ENCODE results near the gene GPBP1L1. TPM values are rescaled to one million over a fixed set of nuclear protein-coding genes. Genes with fewer than 3 reads are reported as not detected.

GPBP1L1 gene
- total and polyA plus RNA-seq, 2 of the 13 experiments (the other 11 are each of a cell fraction or from before 2014, with no cell fraction given), result 45.9 to 86.1 TPM

GRCh38 chr1:45686288-45687013 lies at the start of gene GPBP1L1 (continued):
- TF ChIP-seq ZNF703 (CRISPR knock-in tag; IDR thresholded peaks at IDR 0.05; ENCODE audit: borderline replicate concordance) (peak; percentile 59; the same call in 1 of the 2 replicates), ZMYM4 (CRISPR knock-in tag; IDR thresholded peaks at IDR 0.05) (peak; percentile 35), STAT5B (CRISPR knock-in tag; IDR thresholded peaks at IDR 0.05) (no peak; the same call in 1 of the 2 replicates), GPN1 (CRISPR knock-in tag; IDR thresholded peaks at IDR 0.05; ENCODE audit: borderline replicate concordance) (no peak), POGK (CRISPR knock-in tag; conservative IDR thresholded peaks at IDR 0.05) (peak; percentile 62; the same call in 1 of the 2 replicates), POLR2G (IDR thresholded peaks at IDR 0.05; ENCODE audit: low read depth, low read length) (peak; percentile 66), MAX (IDR thresholded peaks at IDR 0.05) (peak; percentile 74; the same call in 1 of the 2 replicates), ZNF619 (CRISPR knock-in tag; IDR thresholded peaks at IDR 0.05) (no peak), ELK4 (CRISPR knock-in tag; IDR thresholded peaks at IDR 0.05; ENCODE audit: borderline replicate concordance) (no peak), ZNF850 (CRISPR knock-in tag; conservative IDR thresholded peaks at IDR 0.05) (no peak), MEF2D (CRISPR knock-in tag; IDR thresholded peaks at IDR 0.05) (0 out of 2 replicates have a peak, but pooled peaks have one; percentile 58), SP5 (CRISPR knock-in tag; IDR thresholded peaks at IDR 0.05; ENCODE audit: borderline replicate concordance, low read depth) (peak; percentile 58), CERS6 (CRISPR knock-in tag; IDR thresholded peaks at IDR 0.05) (0 out of 2 replicates have a peak, but pooled peaks have one; percentile 24), ZNF777 (CRISPR knock-in tag; IDR thresholded peaks at IDR 0.05) (no peak; the same call in 1 of the 2 replicates), NAIF1 (CRISPR knock-in tag; IDR thresholded peaks at IDR 0.05; ENCODE audit: borderline replicate concordance) (peak; percentile 99; the same call in 1 of the 2 replicates), NR2F1 (CRISPR knock-in tag; IDR thresholded peaks at IDR 0.05) (no peak; a peak in 1 of 4 replicates), ZNF788 (CRISPR knock-in tag; IDR thresholded peaks at IDR 0.05; ENCODE audit: borderline replicate concordance) (peak; percentile 68; the same call in 1 of the 2 replicates), TBP (CRISPR knock-in tag; IDR thresholded peaks at IDR 0.05) (no peak), ZNF780A (CRISPR knock-in tag; IDR thresholded peaks at IDR 0.05) (no peak), ZNF138 (CRISPR knock-in tag; IDR thresholded peaks at IDR 0.05; ENCODE audit: low read depth) (0 out of 2 replicates have a peak, but pooled peaks have one; percentile 25), ZNF691 (CRISPR knock-in tag; IDR thresholded peaks at IDR 0.05; ENCODE audit: borderline replicate concordance, low read depth) (no peak)
